ENCODE data around the gene CARD11.

CARD11 gene

DNA sequence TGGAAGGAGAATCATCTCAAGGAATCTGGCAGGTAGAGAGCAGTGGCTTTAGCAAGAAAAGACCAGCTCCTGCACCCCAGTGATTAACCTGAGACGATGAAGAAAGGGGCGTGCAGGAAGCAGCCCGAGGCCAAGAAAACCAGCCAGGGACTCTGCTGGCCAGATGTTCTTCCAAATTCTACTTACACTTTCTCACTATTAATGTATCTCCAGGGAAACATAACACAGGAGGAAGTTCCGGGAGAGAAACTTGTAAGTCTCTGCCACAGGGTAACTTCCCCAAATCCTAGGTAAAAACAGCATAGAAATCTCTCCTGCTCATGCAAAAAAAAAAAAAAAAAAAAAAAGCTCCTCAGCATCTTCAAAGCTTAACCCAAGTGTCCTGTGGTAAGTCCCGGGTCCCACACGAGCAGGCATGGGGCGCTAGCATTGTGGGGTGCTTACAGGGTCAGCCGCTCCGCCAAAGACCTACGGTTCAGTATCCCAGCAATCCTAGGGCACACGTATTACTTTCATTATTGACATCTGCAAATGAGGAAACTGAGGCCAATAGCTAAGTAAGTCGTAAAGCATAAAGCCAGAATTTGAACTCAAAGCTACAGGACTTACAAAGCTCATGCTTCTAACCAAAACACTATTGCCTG, 102.3 kb downstream of the CARD11 start:
- no peak for DNase-seq (ENCODE audit: low read depth in 3 of 3)

DNA sequence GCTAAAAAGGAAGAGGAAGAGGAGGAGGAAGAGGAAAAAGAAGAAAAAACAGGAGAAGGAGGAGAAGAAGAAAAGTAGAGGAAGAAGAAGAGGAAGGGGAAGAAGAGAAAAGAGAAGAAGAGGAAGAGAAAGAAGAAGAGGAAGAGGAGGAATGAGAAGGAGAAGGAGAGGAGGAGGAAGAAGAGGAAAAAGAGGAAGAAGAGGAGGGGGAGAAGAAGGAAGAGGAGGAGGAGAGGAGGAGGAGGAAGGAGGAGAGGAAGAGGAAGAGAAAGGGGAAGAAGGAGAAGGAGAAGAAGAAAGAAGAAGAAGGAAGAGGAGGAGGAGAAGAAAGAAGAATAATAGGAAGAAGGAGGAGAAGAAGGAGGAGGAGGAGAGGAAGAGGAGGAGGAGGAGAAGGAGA, 103.2 kb downstream of the CARD11 start:
- DNase-seq (ENCODE audit: low read depth in 3 of 3): no peak

GRCh38 chr7:2939193-2939885, 104.3 kb downstream of the CARD11 start:
- DNase-seq (ENCODE audit: low read depth in 3 of 3): no peak

GRCh38 chr7:2938514-2939192, 105.0 kb downstream of the CARD11 start:
- DNase-seq (ENCODE audit: low read depth in 3 of 3): no peak

GRCh38 chr7:2937701-2938513, 105.8 kb downstream of the CARD11 start:
- no peak for DNase-seq (ENCODE audit: low read depth in 3 of 3)

- no peak for DNase-seq (ENCODE audit: low read depth in 3 of 3)
These were observed 106.6 kb downstream of the CARD11 start for GRCh38 chr7:2936891-2937580.

DNA sequence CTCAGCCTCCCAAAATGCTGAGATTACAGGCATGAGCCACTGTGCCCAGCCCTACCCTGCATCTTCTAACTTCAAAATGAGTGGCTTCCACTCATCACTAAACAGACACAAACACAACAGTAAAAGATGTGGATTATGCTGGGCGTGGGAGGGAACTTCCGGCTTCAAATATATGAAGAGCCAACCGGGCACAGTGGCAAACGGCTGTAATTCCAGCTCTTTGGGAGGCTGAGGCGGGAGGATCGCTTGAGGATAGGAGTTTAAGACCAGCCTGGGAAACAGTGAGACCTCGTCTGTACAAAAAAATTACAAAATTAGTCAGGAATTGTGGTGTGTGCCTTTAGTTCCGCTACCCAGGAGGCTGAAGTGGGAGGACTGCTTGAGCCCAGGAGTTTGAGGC, 107.4 kb downstream of the CARD11 start:
- no peak for DNase-seq (ENCODE audit: low read depth in 3 of 3)

DNA sequence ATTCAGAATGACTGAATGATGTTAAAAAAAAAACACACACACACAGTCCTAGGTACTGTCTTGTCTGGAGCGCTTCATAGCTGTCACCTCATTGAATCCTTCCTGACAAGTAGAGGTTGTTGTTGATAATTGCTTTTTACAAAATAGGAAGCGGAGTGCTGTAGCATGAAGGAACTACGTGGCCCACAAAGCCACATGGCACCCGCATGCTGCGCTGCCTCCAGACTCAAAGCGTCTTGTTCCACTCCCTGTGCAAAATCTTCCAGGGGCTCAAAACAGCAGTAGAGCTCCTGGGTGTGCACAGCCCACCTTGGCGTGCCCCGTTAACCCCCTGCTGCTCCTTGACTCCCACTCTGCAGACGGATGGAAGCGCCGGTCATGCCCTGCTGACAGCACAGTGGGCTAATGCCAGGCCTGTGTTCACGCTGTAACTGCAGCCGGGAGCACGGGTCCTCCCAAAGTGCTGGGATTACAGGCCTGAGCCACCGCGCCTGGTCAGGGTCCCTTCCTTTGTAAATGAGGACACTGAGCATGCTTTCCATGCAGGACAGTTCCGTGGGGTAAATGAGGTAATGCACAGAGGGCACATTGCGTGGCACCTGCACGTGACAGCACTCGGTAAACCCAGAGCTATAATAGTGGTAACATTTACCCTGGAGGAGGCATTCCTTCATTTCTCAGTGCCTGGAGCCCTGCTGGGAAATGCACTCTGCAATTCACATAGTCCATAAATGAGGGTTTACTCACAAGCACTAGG, 108.5 kb downstream of the CARD11 start:
- DNase-seq (ENCODE audit: low read depth in 3 of 3): no peak

- DNase-seq (ENCODE audit: low read depth in 3 of 3): peak in 2 of 3 donors; percentile 19 to 29
These were observed 109.4 kb downstream of the CARD11 start for GRCh38 chr7:2934211-2934731.

DNA sequence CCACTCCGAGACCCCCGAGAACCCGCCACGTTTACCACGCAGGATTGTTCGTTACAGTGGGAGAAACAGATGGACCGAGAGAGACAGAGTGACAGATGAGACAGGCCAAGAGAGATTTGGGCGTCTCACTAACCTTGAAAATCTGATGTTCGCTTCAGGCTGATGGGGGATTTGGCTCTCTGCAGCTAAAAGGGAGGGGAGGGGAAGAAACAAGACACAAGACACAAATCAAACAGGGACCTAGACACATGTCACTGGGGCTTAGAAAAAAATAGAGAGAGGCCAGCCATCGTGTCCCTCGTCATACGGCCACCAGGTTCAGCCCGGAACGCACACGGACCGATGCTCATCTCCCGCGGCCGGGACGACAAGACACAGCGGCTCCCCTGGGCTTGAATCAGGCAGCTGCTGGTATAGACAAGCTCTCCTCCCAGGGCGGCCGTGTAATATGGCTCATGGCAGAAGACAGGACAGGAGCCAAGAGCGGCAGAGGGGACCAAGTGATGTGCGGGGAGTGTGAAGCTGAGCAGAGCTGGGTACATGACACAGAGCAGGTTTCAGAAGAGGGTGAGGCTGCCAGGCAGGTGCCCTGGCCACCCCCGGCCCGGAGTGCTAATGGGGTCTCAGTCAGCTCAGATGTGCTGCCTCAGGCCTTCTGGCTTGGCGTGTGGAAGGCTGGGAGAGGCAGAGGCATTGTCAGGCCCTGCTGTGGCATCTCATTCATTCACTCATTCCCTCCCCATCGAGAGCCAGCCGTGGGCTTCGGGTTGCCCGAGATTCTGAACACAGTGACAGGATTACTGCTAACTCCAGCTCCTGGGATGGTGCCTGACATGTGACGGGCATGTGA, 111.0 kb downstream of the CARD11 start:
- no peak for DNase-seq (ENCODE audit: low read depth in 3 of 3)

DNA sequence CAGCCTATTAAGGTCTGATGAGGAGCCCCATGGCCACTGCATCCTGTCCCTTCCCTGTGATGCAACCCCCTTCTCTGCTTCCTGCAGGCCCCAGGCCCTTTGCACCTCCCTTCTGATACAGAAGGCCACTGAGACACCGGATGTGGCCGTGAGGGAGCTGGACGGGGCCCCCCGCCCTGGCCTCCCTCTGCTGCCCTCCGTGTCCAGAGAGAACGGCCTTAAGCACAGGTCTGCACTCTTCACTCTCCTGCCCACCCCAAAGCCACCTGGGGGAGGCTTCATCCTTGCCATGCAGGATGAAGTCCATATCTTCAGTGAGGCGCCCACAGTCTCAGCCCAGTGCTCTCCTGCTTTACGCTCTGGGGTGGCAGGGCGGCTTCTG, 112.6 kb downstream of the CARD11 start:
- no peak for DNase-seq (ENCODE audit: low read depth in 3 of 3)

- no peak for DNase-seq (ENCODE audit: low read depth in 3 of 3)
These were observed 113.2 kb downstream of the CARD11 start for GRCh38 chr7:2930310-2931033.

GRCh38 chr7:2929321-2930201, 114.1 kb downstream of the CARD11 start:
- no peak for DNase-seq (ENCODE audit: low read depth in 3 of 3)

DNA sequence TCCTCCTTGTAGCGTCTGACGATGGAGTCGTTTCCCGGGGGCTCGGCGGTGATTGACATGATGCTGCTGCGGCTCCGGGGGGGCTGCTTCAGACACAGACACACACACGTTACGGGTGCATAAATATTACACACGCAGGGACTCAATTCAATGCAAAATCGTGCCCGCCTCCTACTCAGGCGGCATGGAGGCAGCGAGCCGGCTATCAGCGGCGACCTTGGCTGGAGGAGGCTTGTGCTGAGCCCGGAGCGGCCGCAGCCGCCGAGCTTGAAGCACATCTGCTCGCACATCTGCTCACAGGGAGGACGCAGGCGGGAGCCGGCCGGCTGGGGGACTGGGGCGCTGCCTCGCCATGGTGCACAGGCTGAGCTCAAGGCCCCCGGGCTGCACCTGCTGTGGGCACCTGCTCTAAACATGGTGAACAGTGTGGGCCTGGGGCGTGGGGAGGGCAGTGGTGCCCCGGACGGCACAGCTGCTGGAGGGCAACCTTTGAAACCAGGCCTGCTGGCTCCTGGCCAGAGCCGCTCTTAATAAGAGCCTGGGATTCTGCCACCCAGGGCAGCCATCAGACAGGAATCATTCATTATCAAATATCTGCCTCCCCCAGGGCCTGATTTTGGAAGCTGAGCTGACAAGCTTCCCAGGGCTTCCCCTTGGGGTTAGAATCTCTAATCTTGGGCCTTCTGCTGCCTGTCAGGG, 114.9 kb downstream of the CARD11 start:
- DNase-seq (ENCODE audit: low read depth in 3 of 3): no peak

DNA sequence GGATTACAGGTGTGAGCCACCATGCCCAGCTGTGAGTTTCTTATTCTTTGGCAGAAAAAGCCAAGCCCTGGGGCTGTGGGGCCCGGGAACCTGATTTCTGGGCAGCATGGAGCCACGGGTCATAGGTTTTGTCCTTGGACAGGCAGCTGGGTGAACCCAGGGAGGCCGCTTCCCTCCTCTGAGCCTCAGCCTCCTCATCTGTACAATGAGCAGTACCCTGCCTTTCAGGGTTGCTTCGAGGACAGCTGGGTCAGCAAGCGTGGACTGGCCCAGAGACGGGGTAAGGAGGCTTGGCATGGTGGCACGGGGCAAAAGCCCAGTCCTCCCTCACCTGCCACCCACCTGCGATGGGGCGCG, 115.4 kb downstream of the CARD11 start:
- no peak for DNase-seq (ENCODE audit: low read depth in 3 of 3)

DNA sequence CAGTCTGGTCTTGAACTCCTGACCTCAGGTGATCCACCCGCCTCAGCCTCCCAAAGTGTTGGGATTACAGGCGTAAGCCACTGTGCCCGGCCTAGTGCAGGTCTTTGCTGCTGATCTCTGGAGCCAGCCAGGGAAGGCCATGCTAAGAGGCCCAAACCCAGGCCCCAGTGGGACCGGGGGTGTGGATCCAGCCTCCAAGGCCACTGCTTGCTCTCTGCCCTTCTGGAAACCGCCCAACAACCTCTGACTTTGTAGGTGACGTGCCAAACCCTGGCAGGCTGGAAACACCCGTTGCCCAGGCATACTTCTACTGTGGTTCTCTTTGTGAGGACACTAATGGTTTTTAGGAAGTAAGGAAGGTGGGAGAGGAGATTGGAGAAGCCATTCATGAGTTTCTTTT, 116.1 kb downstream of the CARD11 start:
- no peak for DNase-seq (ENCODE audit: low read depth in 3 of 3)

DNA sequence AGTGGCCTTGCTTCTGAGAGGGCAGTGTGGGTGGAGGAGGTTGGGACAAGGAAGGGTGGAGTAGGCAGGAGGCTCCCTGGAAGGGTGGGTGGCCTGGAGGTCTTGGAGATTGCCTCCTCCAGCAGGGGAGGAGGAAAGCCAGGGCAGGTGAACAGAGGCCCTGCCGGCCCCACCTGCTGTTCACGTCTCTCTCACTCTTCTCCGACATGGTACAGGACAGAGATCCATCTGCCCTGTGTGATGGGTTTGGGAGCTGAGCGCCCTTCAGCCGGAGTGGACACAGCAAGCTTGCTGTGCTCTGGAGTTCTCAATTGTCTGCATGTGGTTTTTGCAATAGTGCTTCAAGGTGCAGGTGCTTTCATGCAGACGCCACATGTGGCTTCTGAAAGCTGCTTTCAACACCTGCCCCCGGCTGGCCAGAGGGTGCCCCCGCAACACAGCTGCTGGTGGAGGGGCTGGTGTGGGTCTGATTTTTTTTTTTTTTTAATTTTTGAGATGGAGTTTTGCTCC, 116.7 kb downstream of the CARD11 start:
- no peak for DNase-seq (ENCODE audit: low read depth in 3 of 3)
